HG02642 (cell line): ENCODE data around the gene LAPTM5.
A peak's percentile ranks its signal among the peaks of the same experiment; 100 is the strongest.

Source experiments
- ATAC-seq: cut with Tn5 transposase; IDR thresholded peaks from one replicate; pipeline ENCODE4 v1.9.1; 2021; ENCODE audit warnings: mild to moderate bottlenecking; ENCODE audit not compliant: unreplicated experiment, poor library complexity

Gene LAPTM5

DNA sequence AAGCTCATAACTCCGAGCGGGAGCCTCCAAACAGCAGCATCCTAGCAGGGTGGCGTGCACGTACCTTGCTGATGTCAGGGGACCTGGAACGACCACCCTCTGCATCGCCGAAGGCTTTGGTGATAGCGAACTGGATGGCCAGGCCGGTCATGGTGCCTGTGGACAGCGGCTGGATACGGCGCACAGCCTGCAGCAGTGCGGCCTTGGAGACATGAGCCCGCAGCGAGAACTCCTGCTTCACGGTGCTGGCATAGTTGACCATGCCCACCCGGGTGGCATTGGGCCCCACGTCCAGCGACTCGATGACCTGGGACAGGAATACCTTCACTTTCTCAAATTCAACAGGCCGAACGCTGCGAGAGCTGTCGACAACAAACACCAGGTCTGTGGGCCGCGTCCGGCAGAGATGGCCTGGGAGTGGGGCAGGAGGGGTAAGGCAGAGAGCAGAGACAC lies 36.2 kb downstream of the LAPTM5 start:
- ATAC-seq, result no peak

- ATAC-seq, result no peak
These were observed 37.0 kb downstream of the LAPTM5 start for GRCh38 chr1:30720271-30721223.

- no peak for ATAC-seq
These were observed 37.9 kb downstream of the LAPTM5 start for GRCh38 chr1:30719406-30720270.

- peak; percentile 61 for ATAC-seq
These were observed 38.8 kb downstream of the LAPTM5 start for GRCh38 chr1:30718636-30719405.

- ATAC-seq, result peak; percentile 85
These were observed 39.4 kb downstream of the LAPTM5 start for GRCh38 chr1:30718091-30718635.

- no peak for ATAC-seq
These were observed 40.9 kb downstream of the LAPTM5 start for GRCh38 chr1:30716646-30717045.

- no peak for ATAC-seq
These were observed 41.7 kb downstream of the LAPTM5 start for GRCh38 chr1:30715886-30716285.

- ATAC-seq, result no peak
These were observed 42.4 kb downstream of the LAPTM5 start for GRCh38 chr1:30715216-30715615.

- ATAC-seq, result no peak
These were observed 43.0 kb downstream of the LAPTM5 start for GRCh38 chr1:30714536-30715090.

- ATAC-seq, result no peak
These were observed 43.5 kb downstream of the LAPTM5 start for GRCh38 chr1:30714025-30714424.

DNA sequence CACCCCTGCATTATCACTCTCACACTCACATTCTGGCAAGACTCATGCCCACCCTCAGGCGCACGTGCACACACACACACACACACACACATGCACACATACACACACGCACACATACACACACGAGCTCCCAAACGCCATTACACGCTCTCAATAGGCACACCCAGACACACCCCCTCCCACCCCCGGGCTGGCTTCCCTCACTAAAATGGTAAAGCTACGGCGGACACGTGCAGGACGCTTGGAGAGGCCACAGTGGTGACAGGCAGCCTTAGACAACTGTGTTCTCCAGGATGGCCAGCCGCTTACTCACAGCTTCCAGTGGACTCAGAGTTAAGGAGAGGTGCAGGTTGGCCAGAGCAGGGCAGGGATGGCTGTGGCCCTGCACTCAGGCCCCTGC lies 44.3 kb downstream of the LAPTM5 start:
- no peak for ATAC-seq

GRCh38 chr1:30712583-30712982 lies 45.0 kb downstream of the LAPTM5 start:
- ATAC-seq, result no peak

DNA sequence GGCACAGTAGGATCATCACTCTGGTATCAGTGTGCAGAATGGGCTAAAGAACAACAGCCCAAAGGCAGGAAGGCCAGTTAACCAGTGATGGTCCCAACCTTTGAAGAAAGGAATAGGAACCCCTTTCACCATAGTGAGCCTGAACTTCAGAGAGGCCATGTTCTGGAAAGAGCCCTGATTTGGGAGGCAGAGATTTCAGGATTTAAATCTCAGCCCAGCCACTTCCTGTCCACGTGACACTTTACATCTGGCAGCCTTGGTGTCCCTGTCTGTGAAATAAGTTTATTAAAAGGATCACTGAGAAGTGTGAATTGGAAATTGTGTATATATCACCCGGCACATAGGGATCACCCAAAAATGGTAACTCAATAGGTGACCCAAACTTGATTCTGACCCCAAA lies 47.2 kb downstream of the LAPTM5 start:
- no peak for ATAC-seq

DNA sequence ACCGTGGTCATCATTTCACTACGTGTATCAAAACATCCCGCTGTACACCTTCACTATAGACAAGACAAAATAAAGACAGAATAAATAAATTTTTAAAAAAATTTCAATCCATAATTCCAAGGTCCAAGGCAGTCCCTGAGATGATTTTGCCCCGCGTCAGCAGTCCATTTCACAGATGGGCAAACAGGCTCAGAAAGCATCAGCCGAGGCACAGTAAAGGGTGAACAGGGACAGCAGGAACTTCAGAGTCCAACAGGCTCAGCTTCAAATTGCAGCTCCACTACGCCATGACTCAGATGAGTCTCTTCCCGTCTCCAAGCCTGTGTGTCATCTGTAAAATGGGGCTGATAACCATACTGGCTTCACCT lies 49.2 kb downstream of the LAPTM5 start:
- no peak for ATAC-seq

- ATAC-seq, result peak; percentile 56
These were observed 49.9 kb downstream of the LAPTM5 start for GRCh38 chr1:30707412-30708360.

GRCh38 chr1:30706528-30706927 lies 51.0 kb downstream of the LAPTM5 start:
- no peak for ATAC-seq

GRCh38 chr1:30705698-30706097 lies 51.9 kb downstream of the LAPTM5 start:
- ATAC-seq, result no peak

DNA sequence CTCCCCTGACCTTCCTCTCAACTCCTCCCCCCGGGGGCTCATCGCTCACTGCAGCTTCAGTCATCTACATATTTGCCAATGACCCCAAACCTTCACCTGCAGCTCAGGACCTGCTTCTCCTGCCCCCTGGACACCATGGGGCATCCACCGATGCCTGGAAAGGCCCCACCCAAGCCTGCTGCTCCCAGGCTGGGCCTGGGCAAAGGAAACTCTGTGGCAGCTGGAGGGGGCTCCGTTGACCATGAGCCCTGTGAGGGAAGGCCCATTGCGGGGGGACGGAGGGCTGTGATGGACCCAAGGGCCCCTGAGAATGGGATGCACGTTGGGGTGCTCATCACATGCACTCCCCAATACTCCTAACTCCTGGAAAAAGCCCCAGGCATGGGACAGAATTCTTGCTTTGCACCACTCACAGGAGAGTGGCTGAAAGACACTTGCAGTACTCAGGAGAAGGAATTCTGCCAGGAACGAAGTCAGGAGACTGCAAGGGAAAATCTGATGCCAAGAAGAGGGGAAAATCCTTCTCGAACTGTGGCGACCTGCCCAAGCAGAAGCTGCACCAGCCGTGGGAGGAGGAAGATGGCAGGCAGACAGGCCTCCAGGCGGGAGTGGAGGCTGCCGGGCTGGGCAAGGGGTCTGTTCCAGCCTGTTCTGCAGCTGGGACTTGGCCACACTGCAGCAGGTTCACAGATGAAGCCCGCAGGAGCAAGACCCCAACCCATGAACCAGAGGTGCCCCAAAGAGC lies 52.6 kb downstream of the LAPTM5 start:
- ATAC-seq, result no peak
